ENCODE results near the gene FRMD6.

Gene FRMD6

DNA sequence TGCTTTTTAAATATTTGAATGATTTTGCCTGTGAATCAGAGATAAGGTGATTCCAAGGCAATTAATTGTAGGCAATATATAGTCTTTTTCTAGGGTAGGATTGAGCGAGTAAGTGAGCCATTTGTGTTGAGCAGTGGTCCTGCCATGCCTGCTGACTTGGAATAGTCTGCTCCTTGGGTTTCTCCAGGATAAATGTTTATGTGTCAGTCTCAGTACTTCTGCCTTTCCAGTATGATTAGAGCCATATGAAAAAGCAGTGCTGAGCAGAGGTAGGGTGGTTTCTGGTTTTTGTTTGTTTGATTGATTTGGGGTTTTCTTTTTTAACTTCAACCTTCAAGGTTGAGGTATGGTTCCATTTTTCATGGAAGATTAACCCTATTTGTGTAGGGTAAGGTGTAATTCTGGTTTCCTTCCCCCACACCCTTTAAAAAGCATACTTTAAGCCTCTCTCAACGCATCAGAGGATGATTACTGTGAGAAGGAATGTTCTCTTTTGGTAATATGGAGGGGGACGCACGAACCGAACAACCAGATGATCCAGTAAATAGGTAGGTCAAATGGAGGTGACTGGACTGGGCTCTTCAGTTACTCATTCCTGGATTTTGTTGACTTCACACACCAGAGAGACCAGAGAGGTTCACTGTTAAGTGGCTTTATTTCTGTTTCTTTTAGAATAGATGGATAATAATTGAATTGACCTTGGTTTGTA is 22.7 kb downstream of the FRMD6 start:
- no peak for DNase-seq

DNA sequence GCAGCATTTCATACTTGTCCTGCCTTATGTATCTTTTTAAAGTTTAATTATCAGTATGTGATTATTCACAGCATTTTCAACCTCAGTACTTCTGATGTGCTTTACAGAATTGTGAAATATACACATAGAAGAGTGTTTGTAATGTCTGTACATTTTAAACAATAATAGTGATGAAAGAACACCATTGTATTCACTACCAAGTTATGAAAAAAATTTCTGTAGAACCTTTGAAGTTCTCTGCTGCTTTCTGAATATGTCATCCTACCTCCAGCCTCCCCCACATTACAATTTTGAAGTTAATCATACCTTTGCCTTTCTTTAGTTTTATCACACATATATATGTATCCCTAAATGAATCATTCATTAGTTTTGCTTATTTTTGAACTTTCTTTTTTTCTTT is 24.8 kb downstream of the FRMD6 start:
- no peak for DNase-seq

DNA sequence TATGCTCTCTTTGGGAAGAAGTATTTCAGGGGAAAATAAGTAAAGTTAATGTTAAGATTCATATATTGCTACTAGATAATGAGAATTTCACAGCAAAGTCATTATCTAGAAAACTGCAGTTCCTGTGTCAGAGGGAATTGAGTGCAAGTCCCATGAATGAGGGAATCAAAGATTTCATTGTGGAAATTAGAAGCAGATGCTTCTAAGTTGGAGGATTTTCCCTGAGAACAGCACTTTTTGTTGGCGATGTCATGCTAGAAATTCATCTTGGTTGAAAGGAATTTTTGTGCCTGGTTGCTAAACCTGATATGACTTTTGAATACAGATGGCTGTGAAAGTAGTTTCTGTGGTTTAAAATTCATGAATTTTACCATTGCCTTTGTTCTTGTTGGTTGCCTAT is 25.6 kb downstream of the FRMD6 start:
- no peak for DNase-seq

DNA sequence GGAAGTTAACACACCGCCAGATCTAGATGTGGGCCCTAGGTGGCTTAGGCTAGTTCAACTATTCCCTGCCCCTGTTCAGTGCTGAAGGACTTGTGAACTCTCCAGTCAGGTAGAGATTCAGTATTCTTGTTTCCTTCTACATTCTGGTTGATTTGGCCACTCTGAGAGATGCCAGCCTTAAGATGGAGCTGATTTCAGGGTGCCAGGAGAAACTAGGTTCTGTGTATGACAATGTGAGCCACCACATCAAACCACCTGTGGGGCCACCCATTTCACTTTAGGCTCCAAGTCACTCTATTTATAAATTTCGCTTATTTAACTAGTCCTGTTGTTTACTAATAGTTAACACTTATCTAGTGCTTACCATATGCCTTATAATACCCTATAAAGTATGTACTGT is 26.0 kb downstream of the FRMD6 start:
- DNase-seq, result no peak

DNA sequence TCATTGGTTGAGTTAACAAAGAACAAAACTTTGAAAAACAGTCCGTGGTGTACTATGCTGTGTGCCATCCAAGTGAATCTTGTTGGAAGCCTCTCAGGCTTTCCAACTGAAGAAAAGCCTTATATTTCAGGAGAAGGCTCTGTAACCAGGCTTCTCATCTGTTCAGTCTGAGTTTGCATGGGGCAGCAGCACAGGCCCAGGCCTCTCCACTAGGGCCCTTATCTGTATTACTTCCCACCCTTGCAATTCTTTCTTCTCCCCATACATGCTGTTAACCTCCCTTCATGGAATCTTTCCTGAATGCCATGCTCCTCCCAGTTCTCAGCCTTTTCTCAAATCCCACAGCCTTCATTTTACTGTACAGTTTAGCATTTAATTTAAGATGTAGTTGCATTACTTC is 28.3 kb downstream of the FRMD6 start:
- no peak for DNase-seq

DNA sequence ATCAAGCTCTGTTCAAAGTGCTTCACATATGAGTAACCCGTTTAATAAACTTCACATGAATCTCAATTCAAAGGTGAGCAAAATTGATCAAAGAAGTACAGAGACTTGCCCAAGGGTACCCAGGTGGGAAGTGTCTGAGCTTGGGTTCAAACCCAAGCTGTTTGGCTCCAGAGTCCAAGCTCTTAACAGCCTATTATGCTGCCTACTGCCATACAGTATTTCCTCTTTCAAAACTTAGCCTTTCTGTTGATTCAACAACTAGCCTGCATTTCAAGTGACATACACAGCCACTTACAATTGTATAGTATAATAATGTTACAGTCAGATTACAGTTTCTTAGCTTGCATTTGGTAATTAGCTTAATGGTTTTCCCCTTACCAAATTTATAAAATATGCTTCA is 29.7 kb downstream of the FRMD6 start:
- DNase-seq, result no peak

DNA sequence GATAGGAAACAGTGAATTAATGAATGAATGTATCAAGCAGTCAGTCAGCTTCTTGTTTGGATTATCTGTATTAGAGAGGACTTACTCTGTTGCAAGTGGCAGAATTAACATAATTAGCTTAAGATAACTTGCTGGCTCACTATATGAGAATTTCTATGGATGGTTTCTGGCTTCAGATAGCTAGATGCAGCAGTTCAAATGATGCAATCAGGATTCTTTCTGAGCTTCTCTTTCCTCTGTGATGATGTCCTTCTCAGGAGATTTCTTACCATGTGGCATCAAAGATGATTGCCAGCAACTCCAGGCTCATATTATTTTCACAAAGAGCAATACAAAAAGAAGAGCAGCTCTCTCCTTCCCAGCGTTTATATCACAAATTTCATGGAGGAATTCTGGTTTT is 30.7 kb downstream of the FRMD6 start:
- no peak for DNase-seq

DNA sequence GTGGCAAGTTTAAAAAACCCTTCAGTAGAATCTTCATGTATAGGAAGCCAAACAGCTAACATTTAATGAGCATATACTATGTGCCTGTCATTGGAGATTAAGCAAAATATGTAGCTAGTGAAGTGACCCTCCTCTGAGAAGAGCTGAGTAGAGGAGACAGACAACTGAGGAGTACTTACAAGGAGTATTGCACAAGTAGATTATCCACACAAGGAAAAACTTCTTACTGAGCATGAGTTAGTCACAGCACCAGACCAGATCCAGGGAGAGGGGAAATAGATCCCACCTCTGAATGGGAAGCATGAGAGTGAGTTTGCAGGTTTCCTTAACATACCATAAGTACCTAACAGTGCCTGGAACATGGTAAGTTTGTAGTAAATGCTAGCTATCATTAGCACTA is 33.0 kb downstream of the FRMD6 start:
- DNase-seq, result no peak

DNA sequence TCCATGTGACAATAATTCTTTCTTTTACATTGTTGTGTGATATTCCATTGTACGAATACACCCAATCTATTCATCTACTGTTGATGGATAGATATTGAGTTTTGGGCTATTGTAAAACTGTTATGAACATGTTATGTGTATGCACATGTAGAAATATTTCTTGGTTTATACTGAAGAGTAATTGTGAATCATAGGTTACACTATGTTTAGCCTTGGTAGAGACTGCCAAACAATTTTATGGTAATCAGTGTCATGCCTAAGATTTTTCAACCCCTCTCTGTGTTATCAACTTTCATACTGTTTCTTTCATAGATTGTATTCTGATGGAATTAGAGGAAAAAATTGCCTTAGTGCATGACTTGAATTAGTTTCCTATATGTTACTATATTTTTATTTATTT is 39.5 kb downstream of the FRMD6 start:
- DNase-seq, result no peak

DNA sequence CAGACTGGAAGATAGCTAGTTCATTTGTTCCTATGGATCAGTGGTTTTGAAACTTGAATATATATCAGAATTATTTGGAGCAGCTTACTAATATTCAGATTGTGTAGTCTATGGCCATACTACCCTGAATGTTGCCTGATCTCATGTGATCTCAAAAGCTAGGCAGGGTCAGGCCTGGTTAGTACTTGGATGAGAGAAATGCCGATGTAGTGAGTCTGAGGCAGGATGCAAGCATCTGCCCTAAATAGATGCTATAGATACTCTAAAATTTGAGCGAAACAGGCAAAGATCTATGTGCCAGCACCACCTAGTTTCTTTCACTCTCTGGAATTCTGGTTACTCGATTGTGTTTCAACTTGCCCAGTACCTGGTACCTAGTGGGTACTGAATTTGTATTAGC is 40.9 kb downstream of the FRMD6 start:
- no peak for DNase-seq

DNA sequence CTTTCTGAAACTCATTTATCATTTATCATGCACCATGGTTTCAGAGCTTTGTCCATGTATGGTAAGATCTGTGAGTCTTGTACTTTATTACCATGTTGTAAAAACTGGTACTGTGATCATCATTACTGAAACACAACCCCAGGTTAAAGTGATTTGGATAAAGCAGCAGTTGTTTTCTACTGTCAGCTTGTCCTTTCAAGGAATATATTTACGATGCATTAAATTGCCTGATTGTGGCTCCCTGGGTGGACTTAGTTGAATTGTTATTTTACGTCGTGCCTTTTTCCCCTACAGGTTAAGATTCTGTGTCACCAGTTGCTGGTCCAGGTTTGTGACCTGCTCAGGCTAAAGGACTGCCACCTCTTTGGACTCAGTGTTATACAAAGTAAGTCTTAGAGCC is 46.1 kb downstream of the FRMD6 start:
- no peak for DNase-seq

DNA sequence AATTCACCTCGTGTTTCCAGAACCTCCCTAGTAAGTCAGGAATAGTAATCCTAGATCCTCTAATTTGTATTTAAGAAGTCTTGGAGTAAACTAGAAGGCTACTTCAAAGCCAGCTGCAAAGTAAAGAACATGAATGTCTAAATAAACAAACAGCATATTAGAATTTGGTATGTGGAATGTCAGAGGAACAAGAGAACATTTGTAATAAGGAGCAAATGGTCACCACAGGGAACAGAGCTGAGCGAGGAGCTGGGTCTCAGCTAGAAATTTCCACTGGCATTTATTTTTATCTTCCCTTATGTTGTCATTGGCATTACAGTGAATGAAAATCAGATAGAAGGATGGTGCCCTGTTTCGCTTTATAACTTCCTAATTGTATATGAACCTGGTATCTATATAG is 50.2 kb downstream of the FRMD6 start:
- no peak for DNase-seq

DNA sequence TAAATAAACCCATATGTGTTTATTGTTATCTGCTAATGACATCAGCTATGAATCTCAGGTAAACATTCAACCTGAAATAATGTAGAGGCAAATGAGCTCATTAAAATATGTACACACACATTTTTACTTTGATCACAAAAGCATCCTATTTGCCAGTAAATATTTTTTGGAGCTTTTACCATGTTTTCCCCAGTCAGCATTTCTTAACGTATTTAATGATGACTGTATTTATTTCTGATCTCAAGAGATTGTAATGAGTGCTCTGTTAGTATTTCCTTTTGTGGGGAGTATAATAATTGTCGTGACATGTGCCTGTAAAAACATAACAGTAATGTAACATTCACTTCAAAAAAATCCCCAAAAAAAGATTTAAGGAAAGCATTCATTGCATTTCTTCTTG is 52.1 kb downstream of the FRMD6 start:
- DNase-seq, result no peak

DNA sequence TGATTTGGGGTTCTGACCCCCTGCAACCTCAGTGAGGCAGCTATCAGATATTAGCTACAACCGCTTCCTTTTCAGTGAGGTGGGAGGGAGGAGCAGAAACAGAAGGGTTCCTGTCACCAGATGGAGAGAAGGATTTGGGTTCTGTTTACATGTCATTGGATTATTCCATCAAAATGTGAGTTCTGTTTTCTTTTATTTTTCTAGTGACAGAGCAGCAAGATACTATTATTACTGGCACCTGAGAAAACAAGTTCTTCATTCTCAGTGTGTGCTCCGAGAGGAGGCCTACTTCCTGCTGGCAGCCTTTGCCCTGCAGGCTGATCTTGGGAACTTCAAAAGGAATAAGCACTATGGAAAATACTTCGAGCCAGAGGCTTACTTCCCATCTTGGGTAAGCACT is 52.8 kb downstream of the FRMD6 start:
- no peak for DNase-seq

DNA sequence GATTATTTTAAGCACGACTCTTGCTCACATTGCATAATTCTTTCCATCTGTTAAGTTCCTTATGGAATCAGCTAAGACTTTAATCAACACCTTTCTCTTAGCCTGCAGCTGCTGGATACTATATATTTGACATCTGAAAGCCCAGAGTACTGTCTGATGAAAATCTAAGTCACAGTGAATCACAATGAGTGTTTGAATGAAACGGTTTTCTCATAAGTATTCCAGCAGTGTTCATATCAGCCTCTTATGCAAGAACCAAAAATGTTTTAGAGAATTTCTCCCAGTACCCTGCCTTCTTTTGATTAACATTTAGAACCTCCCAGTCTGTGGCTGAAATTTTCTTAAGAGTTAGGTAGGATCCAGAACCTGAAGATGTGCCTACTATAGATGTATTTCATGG is 55.6 kb downstream of the FRMD6 start:
- no peak for DNase-seq

DNA sequence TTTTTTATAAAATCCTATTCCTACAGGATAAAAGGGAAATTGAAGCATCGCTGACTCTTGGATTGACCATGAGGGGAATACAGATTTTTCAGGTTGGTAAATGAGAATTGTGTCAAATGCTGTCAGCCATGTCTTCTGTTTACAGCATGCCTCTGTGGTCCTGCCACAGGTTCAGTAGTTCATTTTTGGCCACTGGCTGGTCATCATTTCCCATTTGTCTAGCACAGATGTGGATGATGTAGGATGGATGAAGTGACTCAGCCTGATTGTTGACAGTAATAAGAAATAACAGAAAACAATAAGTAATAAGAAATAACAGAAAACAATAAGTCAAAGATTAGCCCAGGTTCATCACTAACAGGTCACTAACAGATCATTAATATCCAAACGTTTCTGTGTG is 59.8 kb downstream of the FRMD6 start:
- DNase-seq, result no peak

DNA sequence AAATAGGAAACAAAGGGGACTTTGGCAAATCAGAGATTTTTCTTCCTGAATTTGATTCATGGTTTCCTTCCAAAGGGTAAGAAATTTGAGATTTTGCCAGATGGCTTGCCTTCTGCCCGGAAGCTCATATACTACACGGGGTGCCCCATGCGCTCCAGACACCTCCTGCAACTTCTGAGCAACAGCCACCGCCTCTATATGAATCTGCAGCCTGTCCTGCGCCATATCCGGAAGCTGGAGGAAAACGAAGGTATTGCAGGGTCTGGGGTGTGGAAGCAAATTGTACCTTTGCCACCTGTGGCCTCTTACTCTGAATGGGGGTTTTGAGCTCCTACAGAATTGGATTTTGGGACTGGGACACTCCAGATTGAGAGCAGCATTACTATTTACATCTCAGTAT is 63.5 kb downstream of the FRMD6 start:
- no peak for DNase-seq

DNA sequence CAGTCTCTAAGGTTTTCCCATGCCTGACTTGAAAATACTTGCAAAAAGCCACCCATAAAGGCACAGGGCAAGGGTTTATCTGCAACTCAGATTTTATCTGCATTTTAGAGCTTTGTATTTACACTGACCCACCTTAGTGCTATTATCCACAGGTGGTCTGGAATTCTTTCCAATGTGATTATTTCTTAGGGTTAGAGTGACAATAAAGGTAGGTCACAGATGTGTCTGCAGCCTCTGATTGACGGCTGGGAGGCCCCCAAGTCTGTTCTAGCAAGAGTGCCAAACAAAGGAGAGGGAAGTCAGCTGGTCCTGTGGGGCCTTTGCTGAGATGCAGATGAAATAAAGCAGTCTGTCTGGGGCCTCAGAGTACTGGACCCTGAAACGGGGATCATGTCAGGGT is 64.0 kb downstream of the FRMD6 start:
- no peak for DNase-seq

DNA sequence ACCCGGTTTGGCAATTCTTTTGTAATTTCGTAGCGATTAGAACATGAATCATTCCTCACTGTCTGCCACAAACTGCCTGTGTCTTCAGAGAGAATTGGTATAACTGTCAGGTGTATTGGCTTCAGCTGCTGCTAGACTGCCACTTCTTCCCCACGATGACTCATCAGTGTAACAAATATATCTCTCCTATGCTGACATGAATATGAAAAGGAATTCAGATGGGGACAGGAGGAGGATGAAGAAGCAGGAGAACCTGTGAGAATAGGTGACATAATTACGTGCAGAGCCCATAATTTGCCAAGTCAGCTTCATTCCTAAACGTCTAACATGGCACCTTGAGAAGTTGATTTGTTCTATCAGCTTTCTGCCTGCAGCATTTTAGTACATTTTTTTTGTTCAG is 64.9 kb downstream of the FRMD6 start:
- no peak for DNase-seq

DNA sequence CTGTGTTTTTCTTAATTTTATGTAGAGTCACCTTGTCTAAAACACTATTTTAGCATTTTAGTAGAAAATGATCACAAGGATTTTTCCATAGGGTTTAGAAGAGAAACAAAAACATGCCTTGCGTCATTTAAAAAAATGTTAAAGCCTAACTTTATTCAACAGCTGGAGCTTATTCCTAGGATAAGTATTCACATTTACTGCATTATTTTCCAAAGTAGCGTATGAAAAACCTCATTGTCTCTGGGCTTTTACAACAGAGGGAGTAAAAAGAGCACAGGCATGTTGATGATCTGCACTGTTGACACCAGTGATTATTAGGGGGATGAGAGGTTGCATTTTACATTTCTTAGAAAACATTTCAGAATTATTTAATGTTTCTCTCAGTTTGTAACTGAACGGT is 66.1 kb downstream of the FRMD6 start:
- DNase-seq, result no peak

DNA sequence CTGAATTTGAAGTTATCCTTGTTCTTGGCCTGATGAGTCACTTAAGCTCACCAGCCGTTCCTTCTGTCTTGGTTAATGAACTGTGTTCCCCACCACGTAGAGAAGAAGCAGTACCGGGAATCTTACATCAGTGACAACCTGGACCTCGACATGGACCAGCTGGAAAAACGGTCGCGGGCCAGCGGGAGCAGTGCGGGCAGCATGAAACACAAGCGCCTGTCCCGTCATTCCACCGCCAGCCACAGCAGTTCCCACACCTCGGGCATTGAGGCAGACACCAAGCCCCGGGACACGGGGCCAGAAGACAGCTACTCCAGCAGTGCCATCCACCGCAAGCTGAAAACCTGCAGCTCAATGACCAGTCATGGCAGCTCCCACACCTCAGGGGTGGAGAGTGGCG is 68.2 kb downstream of the FRMD6 start:
- DNase-seq, result no peak

DNA sequence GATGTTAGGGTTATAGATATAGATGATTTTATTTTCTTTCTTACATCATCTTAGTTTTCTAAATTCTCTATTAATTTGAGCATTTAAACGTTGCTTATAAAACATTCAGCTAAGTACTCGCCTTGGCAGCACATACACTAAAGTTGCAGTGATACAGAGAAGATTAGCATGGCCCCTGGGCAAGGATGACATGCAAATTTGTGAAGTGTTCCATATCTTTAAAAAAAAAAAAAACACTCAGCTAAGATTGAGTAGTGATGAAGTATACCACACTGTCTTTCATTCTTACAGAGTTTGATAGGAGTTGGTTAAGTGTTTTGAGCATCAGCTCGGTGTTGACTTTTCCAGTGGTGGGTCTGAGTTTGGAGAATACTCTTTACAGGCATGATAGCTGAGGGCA is 72.3 kb downstream of the FRMD6 start:
- DNase-seq, result no peak

DNA sequence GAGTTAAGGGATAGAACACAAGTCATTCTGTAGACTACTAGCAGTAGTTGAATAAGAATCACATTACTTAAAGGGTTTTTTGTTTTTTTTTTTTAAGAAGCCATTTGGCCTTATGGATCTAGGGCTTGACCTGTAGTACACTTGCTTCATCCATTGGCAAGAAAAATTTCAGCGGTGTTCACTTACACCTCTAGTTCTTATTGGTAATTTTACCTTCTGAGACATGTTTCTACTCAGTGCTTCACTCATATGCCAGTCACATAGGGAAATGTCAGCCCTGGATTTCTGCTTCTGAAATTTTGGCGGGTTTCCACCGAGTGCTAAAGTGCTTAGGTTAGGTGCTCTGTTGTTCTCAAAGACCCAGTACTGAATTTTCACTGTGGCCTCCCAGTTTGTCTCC is 72.9 kb downstream of the FRMD6 start:
- no peak for DNase-seq

DNA sequence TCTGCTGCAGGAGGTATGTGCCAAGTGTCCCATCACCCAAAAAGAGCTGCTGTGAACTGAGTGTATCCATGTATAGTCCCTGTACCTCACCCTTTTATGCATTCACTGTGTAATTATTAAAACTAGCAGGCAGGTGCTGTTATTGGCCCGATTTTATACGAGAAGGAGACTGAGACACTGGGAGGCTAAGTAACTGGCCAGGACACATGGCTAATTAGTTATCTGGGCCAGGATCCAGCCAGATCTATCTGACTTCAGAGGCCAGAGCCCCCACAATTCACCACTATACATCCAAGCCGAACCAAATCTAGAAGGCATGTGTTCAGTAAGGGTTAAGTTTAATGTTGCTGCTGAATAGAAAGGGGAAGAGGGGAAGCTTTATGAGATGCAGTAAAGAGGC is 73.4 kb downstream of the FRMD6 start:
- no peak for DNase-seq

DNA sequence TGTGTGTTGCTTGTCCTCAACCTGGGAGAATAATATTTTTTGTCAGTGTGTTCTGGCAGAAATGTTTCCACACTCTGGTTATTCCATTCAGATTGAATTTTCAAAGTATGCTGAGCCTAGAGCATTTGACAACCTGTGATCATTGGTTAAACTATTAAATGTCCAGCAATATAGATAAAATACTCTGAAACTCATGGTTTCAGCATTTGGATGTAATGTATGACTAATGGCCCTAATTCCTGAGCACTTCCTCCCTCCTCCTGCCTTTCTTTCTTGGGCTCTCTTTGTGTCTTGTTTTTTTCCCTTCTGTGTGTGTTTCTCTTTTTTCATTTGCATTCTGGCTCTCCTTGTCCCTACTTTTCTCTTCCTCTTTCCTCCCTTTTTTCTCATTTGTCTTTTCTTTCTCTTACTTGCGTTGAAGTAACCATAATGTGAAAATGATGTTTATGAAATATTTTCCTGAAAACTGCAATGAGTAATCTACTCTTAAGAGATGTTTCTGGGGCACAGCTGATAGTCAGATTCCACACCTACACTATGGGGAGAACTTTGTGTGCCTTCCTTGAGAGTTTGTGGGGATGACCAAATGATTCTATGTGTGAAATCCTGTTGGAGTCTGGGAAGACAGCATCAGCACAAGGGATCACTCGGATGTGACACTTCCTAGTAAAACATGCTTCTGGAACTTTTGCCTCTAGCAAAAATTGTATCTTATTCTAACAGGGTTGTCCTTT is 74.6 kb downstream of the FRMD6 start:
- no peak for DNase-seq

Data from stimulated activated naive CD4-positive, alpha-beta T cell treated with Interleukin-2 at 50 U/mL for 16 hours (primary cell).